SK-N-SH (cell line): Measurements from ENCODE around the gene TRIM14. TPM values are rescaled to one million over a fixed set of nuclear protein-coding genes. Genes with fewer than 3 reads are reported as not detected.

Experiments used
- polyA plus RNA-seq, 3 experiments: library from polyadenylated mRNA; depleted of rRNA; stranded (reverse); fragments of >200 nt; gene quantifications; 2 replicates each; pipeline ENCODE4 v1.2.3, GENCODE V29; 2012
- small RNA-seq, 7 experiments: library from RNA; depleted of rRNA; stranded (forward); fragments of <200 nt; gene quantifications; one replicate each; pipeline ENCODE3, GENCODE V24; 2012

The TRIM14 gene
- polyA plus RNA-seq, 1 of the 3 experiments (the other 2 are of a cell fraction), result 15.3 TPM

Small RNA genes lying within 50 kb of the gene (small RNA-seq; reads per million reads assigned to genes)
- gene RF00017 (0 reads per million in 7 experiments), gene RNU6-918P (0 reads per million in 7 experiments)

Other genes with a start within 250 kb of the TRIM14 start
- 8.1 and 11.8 TPM in 2 replicates for gene TRMO, start 196.7 kb downstream of the TRIM14 start, polyA plus RNA-seq (2012; rRNA removed)
- not detected in 2 replicates for gene HEMGN, start 181.1 kb downstream of the TRIM14 start, polyA plus RNA-seq (2012; rRNA removed)
- gene ANP32B, start 135.9 kb downstream of the TRIM14 start, polyA plus RNA-seq (2012; rRNA removed), result 21.6 and 28.4 TPM in 2 replicates
- 53.5 and 61.3 TPM in 2 replicates for gene NANS, start 62.5 kb downstream of the TRIM14 start, polyA plus RNA-seq (2012; rRNA removed)
- 2.3 and 2.7 TPM in 2 replicates for gene CORO2A, start 73.4 kb upstream of the TRIM14 start, polyA plus RNA-seq (2012; rRNA removed)
- gene TBC1D2, start 136.4 kb upstream of the TRIM14 start, polyA plus RNA-seq (2012; rRNA removed), result 5.1 and 5.6 TPM in 2 replicates